ENCODE data around the gene GNG12.

DNA sequence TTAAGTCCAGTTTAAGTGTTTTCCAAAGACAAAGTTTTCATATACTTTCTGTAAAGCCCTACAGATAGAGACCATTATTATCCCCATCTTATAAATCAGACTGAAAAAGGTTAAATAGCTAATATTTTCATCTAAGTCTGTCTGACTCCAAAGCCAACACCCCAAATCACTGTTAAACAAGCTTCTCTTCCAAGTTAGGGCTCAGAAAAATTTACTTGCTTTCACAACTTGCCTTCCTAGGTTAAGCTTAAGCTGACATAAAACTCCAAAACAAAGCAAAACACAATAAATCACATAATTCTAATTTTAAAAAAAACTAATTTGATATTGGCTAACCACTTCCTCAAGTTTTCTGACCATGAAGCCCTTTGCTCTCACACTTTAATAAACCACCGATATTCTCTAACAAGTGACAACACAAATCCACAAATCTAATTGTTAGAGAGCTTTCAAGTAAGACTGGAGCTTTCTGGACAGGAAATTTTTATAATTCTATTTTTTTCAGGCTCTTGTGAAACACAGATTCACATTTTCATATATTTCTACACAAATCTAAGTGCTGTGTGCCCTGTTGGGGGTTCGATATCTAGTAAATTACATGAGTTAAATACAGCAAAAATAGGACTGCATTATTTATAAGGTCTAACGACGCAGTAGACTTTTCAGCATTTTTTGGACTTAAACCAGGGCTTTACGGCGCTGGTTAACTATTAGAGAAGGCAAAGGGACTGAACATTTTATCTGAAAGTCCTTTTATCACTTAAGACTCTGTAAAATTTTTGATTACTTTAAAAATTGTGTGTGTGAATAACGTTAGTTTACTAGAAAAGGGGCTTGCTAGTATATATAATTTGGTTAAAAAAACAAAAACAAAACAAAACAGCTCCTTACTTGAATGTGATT is 2.1 kb downstream of the GNG12 start:
- TF ChIP-seq POLR2A (IDR thresholded peaks at IDR 0.05; ENCODE audit: low read length): no peak
- TF ChIP-seq GATA1 (IDR thresholded peaks at IDR 0.05; ENCODE audit: low read depth, low read length): no peak

All from erythroblast (primary cell).